Measurements from ENCODE around the gene ABCA13.

The ABCA13 gene

DNA sequence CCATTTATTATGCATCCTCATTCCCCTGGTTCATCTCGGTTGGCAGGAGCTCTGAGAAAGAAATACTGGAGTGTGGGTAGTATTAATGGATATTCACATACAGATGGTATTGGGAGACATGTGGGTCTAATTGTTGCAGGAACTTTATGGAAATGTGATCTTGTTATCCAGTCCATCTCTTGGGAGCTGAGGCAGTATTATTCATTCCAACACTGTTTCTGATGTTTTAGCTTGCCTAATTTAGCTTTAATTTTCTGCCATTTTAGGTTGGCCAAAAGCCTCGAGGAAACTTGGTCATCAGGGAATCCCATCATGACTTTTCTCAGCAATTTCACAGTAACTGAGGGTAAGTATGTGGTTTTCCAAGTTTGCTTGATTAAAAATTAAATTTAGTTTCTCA, 125.7 kb downstream of the ABCA13 start:
- TF ChIP-seq, protein P1, sequence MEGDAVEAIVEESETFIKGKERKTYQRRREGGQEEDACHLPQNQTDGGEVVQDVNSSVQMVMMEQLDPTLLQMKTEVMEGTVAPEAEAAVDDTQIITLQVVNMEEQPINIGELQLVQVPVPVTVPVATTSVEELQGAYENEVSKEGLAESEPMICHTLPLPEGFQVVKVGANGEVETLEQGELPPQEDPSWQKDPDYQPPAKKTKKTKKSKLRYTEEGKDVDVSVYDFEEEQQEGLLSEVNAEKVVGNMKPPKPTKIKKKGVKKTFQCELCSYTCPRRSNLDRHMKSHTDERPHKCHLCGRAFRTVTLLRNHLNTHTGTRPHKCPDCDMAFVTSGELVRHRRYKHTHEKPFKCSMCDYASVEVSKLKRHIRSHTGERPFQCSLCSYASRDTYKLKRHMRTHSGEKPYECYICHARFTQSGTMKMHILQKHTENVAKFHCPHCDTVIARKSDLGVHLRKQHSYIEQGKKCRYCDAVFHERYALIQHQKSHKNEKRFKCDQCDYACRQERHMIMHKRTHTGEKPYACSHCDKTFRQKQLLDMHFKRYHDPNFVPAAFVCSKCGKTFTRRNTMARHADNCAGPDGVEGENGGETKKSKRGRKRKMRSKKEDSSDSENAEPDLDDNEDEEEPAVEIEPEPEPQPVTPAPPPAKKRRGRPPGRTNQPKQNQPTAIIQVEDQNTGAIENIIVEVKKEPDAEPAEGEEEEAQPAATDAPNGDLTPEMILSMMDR (IDR thresholded peaks at IDR 0.05): no peak
- no peaks in the 10 kb centered on the region for H3K27me3 ChIP-seq
- no peaks in the 10 kb centered on the region for H3K9me3 ChIP-seq
- H3K4me3 ChIP-seq: no peak overlapping the region
- no peak overlapping the region for H3K27ac ChIP-seq
- DNase-seq: no peak
- H3K4me1 ChIP-seq: no peaks in the 10 kb centered on the region
- intact Hi-C loops (cut with DNase I; ENCODE audit: low total_unique reads): no loop called here
- H3K36me3 ChIP-seq: no peaks in the 10 kb centered on the region

DNA sequence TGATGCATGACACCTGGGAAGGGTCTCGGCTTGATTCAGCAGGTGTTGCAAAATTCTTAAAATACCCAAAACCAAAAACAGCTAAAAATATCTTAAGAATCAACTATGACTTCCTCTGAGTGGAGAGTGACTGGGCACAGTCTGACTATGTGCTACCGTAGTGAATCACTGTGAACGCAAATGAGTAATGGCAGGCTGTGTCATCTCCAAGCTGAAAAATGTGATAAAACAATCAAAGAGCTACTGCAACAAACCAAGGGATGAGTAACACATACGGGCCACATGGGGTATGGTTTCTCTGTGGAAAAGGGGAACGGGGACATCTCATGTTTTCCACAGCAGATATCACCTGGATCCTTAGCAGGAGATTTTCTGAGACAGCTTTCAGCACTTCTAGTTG, 127.5 kb downstream of the ABCA13 start:
- no peaks in the 10 kb centered on the region for H3K9me3 ChIP-seq
- intact Hi-C loops (cut with DNase I; ENCODE audit: low total_unique reads): no loop called here
- H3K4me3 ChIP-seq: no peak overlapping the region
- no peaks in the 10 kb centered on the region for H3K27me3 ChIP-seq
- no peaks in the 10 kb centered on the region for H3K36me3 ChIP-seq
- no peak for DNase-seq
- TF ChIP-seq, protein P1 (IDR thresholded peaks at IDR 0.05): no peak
- no peaks in the 10 kb centered on the region for H3K4me1 ChIP-seq
- no peak overlapping the region for H3K27ac ChIP-seq

DNA sequence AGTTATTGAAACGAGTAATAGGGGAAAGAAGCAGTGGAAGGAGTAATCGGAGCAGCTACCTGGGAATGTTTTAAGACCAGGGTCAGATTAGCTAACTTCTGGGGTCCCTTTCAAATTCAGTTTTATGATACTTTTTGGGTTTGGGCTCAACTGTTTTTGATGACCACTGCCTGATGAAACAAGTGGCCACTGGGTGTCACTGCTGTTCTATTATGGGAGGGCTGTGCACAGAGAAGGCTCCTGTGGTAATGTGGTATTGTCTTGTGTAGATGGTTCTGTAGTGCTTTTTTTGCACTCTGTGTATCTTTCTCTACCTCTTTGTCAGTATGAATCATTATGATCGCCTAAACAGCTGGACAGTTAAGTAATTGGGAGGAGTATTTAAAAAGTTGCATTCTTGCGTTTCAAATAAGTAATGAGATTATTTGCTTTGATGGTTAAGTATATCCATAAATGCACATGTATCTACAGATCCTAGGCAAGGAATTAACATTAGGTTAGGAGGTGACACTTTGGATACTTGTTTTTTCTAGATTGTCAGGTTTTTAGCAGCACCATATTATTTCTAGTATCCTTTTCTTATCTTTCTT, 128.4 kb downstream of the ABCA13 start:
- Histone ChIP-seq H3K9me3 (no peaks in the 10 kb centered on the region), H3K4me3 (no peak overlapping the region), H3K27ac (no peak overlapping the region), H3K4me1 (no peaks in the 10 kb centered on the region), H3K36me3 (no peaks in the 10 kb centered on the region), H3K27me3 (no peaks in the 10 kb centered on the region)
- TF ChIP-seq, protein P1 (IDR thresholded peaks at IDR 0.05): peak; percentile 39 to 47
- intact Hi-C loops (cut with DNase I; ENCODE audit: low total_unique reads): no loop called here
- DNase-seq: peak in 1 of 2 donors; percentile 36

DNA sequence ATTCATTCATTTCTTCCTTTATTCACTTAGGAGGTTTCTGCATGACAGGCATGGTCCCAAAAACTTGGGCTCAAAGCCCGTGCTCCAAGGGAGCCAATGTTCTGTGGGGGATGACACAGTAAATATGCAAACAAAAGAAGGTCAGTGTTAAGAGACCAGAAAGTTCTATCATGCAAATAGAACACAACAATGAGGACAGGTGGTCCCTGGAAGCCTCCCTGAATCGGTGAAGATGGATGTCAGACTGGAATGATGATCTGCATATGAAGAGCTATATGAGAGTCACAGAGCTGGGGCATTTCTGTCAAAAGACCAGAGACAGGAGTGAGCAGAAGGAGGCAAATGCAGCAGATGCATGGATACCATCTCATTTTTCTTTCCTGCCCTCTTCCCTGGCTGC, 129.0 kb downstream of the ABCA13 start:
- H3K36me3 ChIP-seq: no peaks in the 10 kb centered on the region
- intact Hi-C loops (cut with DNase I; ENCODE audit: low total_unique reads): no loop called here

DNA sequence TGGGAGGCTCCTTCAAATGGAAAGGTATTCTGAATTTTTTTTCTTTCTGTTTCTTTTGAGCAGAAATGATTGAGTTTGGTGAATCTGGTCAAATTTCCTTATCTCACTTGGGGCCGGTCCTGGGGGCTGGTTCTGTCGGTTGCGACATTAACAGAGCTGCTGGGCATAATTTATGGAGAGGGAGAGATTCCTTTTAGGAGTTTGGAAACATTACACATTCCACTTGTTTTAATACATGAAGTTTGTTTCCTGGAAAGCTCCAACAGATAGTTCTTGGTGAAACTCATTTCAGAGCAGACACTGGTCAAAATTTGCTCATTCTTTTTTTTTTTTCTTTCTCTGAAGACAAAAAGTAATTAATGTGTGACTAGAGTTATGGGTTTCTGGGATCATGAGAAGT, 129.9 kb downstream of the ABCA13 start:
- Histone ChIP-seq H3K36me3 (no peaks in the 10 kb centered on the region), H3K4me1 (no peaks in the 10 kb centered on the region), H3K4me3 (no peak overlapping the region), H3K9me3 (no peaks in the 10 kb centered on the region), H3K27ac (no peak overlapping the region), H3K27me3 (no peaks in the 10 kb centered on the region)
- TF ChIP-seq, protein P1 (IDR thresholded peaks at IDR 0.05): no peak
- intact Hi-C loops (cut with DNase I; ENCODE audit: low total_unique reads): no loop called here
- DNase-seq: no peak

More for the DNA sequence above, 129.0 kb downstream of the ABCA13 start:
- H3K4me1 ChIP-seq: no peaks in the 10 kb centered on the region
- no peak for DNase-seq
- no peaks in the 10 kb centered on the region for H3K27me3 ChIP-seq
- no peak overlapping the region for H3K27ac ChIP-seq
- H3K4me3 ChIP-seq: no peak overlapping the region
- TF ChIP-seq, protein P1 (IDR thresholded peaks at IDR 0.05): no peak
- H3K9me3 ChIP-seq: no peaks in the 10 kb centered on the region

DNA sequence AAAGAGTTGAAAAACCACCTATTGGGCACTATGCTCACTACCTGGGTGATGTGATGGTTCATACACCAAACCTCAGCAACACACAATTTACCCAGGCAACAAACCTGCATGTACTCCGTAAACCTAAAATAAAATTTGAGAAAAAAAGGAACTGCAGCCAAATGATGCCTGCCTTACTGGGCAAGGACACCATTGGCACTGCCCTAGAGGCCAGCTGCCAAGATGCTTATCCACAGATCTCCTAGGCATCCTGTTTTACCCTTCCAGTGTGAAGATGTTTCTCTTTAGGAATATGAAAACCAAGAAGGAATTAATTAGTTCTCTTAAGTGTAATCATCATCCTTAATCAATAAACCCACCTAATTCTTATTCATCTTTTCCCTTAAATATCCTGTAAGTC, 133.4 kb downstream of the ABCA13 start:
- no peak for DNase-seq
- intact Hi-C loops (cut with DNase I; ENCODE audit: low total_unique reads): no loop called here
- Histone ChIP-seq H3K4me3 (no peak overlapping the region), H3K9me3 (no peaks in the 10 kb centered on the region), H3K27ac (no peak overlapping the region), H3K27me3 (no peaks in the 10 kb centered on the region), H3K4me1 (no peaks in the 10 kb centered on the region), H3K36me3 (no peaks in the 10 kb centered on the region)
- TF ChIP-seq, protein P1 (IDR thresholded peaks at IDR 0.05): no peak
